ENCODE results near the gene CNOT11. TPM values are rescaled to one million over a fixed set of nuclear protein-coding genes. Genes with fewer than 3 reads are reported as not detected.

CNOT11 gene
- total and polyA plus RNA-seq, 3 donors from 2014 or later, result 43.7 to 81.1 (median 45.7) TPM

- intact Hi-C loops (cut with DNase I; ENCODE audit: low total_unique reads), result no loop called here
- Histone ChIP-seq H3K4me1 (peaks cover 17% of the 10 kb centered on the region), H3K4me3 (no peak overlapping the region), H3K36me3 (ENCODE audit: low read depth, missing control alignments) (no peaks in the 10 kb centered on the region), H3K27ac (no peak overlapping the region), H3K9me3 (no peaks in the 10 kb centered on the region), H3K27me3 (no peaks in the 10 kb centered on the region)
- DNase-seq, result no peak
- WGBS, 2 donors, result 74 to 83% methylated on average over 1 of the region's 1 CpG
- TF ChIP-seq POLR2A (IDR thresholded peaks at IDR 0.05) (no peak), CTCF (IDR thresholded peaks at IDR 0.05) (no peak)
These were observed 51.0 kb downstream of the CNOT11 start for GRCh38 chr2:101303688-101304087.

GRCh38 chr2:101305035-101305434 lies 52.3 kb downstream of the CNOT11 start:
- H3K4me3 ChIP-seq, result no peak overlapping the region
- TF ChIP-seq CTCF (IDR thresholded peaks at IDR 0.05) (no peak), POLR2A (IDR thresholded peaks at IDR 0.05) (no peak)
- intact Hi-C loops (cut with DNase I; ENCODE audit: low total_unique reads), result no loop called here
- no peak overlapping the region for H3K27ac ChIP-seq
- H3K4me1 ChIP-seq, result peaks cover 17% of the 10 kb centered on the region
- H3K36me3 ChIP-seq (ENCODE audit: low read depth, missing control alignments), result no peaks in the 10 kb centered on the region
- no peak for DNase-seq
- H3K27me3 ChIP-seq, result no peaks in the 10 kb centered on the region
- H3K9me3 ChIP-seq, result no peaks in the 10 kb centered on the region
- WGBS, 2 donors, result 76 to 82% methylated on average over 4 of the region's 4 CpGs

GRCh38 chr2:101305492-101306078 lies 52.9 kb downstream of the CNOT11 start:
- TF ChIP-seq POLR2A (IDR thresholded peaks at IDR 0.05) (no peak), CTCF (IDR thresholded peaks at IDR 0.05) (no peak)
- intact Hi-C loops (cut with DNase I; ENCODE audit: low total_unique reads), result no loop called here
- H3K9me3 ChIP-seq, result no peaks in the 10 kb centered on the region
- H3K27me3 ChIP-seq, result no peaks in the 10 kb centered on the region
- no peak for DNase-seq
- H3K36me3 ChIP-seq (ENCODE audit: low read depth, missing control alignments), result no peaks in the 10 kb centered on the region
- H3K27ac ChIP-seq, result no peak overlapping the region
- WGBS, 2 donors, result 52 to 64% methylated on average over 7 of the region's 7 CpGs
- H3K4me1 ChIP-seq, result peaks cover 13% of the 10 kb centered on the region
- H3K4me3 ChIP-seq, result peak overlapping the region in 1 of 2 donors; percentile 90

- TF ChIP-seq POLR2A (IDR thresholded peaks at IDR 0.05) (no peak), CTCF (IDR thresholded peaks at IDR 0.05) (no peak)
- DNase-seq, result peak; percentile 68
- intact Hi-C loops (cut with DNase I; ENCODE audit: low total_unique reads), result no loop called here
- WGBS, 2 donors, result 34 to 40% methylated on average over 7 of the region's 7 CpGs
- Histone ChIP-seq H3K9me3 (no peaks in the 10 kb centered on the region), H3K4me3 (peak overlapping the region in 1 of 2 donors; percentile 90), H3K4me1 (peaks cover 13% of the 10 kb centered on the region), H3K27me3 (no peaks in the 10 kb centered on the region), H3K27ac (peak overlapping the region; percentile 92 to 93), H3K36me3 (ENCODE audit: low read depth, missing control alignments) (no peaks in the 10 kb centered on the region)
These were observed 53.7 kb downstream of the CNOT11 start for GRCh38 chr2:101306410-101306809.

GRCh38 chr2:101307503-101307902 lies 54.8 kb downstream of the CNOT11 start:
- H3K4me1 ChIP-seq, result peaks cover 13% of the 10 kb centered on the region
- DNase-seq, result no peak
- WGBS, 2 donors, result 13 to 18% methylated on average over 9 of the region's 9 CpGs

More at GRCh38 chr2:101307503-101307902, 54.8 kb downstream of the CNOT11 start:
- Histone ChIP-seq H3K27ac (peak overlapping the region; percentile 92 to 93), H3K36me3 (ENCODE audit: low read depth, missing control alignments) (no peaks in the 10 kb centered on the region), H3K4me3 (peak overlapping the region; percentile 90 to 92), H3K9me3 (no peaks in the 10 kb centered on the region), H3K27me3 (no peaks in the 10 kb centered on the region)
- TF ChIP-seq POLR2A (IDR thresholded peaks at IDR 0.05) (no peak), CTCF (IDR thresholded peaks at IDR 0.05) (no peak)
- intact Hi-C loops (cut with DNase I; ENCODE audit: low total_unique reads), result no loop called here

Data from testis (tissue), 3 donors.